ENCODE data around the gene TCP10L.
A peak's percentile ranks its signal among the peaks of the same experiment; 100 is the strongest.
"Not testable (repeated sequence)": the region's sequence is repeated elsewhere in the genome, so short reads cannot be mapped to it uniquely, and the experiment has no call there.

The TCP10L gene, protein sequence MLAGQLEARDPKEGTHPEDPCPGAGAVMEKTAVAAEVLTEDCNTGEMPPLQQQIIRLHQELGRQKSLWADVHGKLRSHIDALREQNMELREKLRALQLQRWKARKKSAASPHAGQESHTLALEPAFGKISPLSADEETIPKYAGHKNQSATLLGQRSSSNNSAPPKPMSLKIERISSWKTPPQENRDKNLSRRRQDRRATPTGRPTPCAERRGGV

DNA sequence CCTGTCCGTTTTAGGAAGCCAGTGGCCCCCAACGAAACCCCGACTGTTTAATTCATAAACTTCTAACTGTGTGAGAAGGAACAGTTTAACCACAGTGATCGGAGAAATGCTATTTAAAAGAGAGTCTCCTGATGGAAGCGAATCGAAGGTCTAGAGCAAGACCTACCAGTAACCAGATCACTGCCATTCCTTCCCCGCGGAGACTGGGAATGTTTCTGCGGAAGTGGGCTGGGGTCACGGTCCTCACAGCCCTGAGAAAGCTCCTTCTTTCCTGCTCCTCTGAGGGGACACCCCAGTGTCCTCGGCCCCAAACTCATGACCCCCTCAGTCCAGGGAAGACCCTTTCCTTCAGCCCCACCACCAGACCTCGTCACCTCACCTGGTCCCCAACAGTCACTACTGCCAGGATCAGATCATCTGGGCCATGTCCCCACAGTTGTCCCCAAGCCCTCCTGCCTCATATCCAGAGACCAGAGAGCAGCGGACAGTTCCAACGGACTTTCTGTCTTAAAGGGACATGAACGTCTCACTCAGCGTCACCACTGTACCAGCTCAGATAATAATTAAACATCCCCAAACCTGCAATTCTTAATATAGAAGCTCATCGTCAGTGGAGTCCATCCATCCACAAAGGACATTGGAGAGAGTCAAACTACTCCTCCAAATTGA, at the start of gene TCP10L:
TSS of gene TCP10L (minus strand) at position 482 of the 669 bp plus-strand sequence. CDS start 1,219 bp downstream, outside the sequence.
- no peak for DNase-seq

GRCh38 chr21:32626621-32627196, 41.4 kb upstream of the TCP10L start:
- no peak for DNase-seq

- not testable (repeated sequence) for DNase-seq
These were observed 32.9 kb upstream of the TCP10L start for GRCh38 chr21:32618218-32618617.

DNA sequence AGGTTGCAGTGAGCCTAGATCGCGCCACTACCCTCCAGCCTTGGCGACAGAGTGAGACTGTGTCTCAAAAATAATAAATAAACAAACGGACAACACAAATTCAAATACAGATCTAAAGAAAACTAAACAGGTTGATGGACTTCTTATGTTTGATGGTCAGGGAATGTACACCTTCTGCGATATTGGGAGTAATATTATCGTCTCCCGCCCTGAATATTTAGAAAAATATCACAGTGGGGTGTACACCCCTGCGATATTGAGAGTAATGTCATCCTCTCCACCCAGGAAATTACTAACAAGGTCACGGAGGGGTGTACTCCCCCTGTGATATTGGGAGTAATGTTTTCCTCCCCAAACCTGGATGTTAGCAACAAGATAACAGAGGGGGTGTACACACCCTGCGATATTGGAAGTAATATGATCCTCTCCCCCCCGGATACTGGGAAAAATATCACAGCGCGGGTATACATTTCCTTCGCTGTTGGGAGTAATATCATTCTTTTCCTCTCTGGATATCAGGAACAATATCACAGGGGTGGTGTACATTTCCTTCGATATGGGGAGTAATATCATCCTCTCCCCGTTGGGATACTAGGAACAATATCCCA, 28.2 kb upstream of the TCP10L start:
- no peak for DNase-seq

- DNase-seq = no peak
These were observed 27.6 kb upstream of the TCP10L start for GRCh38 chr21:32612999-32613337.

DNA sequence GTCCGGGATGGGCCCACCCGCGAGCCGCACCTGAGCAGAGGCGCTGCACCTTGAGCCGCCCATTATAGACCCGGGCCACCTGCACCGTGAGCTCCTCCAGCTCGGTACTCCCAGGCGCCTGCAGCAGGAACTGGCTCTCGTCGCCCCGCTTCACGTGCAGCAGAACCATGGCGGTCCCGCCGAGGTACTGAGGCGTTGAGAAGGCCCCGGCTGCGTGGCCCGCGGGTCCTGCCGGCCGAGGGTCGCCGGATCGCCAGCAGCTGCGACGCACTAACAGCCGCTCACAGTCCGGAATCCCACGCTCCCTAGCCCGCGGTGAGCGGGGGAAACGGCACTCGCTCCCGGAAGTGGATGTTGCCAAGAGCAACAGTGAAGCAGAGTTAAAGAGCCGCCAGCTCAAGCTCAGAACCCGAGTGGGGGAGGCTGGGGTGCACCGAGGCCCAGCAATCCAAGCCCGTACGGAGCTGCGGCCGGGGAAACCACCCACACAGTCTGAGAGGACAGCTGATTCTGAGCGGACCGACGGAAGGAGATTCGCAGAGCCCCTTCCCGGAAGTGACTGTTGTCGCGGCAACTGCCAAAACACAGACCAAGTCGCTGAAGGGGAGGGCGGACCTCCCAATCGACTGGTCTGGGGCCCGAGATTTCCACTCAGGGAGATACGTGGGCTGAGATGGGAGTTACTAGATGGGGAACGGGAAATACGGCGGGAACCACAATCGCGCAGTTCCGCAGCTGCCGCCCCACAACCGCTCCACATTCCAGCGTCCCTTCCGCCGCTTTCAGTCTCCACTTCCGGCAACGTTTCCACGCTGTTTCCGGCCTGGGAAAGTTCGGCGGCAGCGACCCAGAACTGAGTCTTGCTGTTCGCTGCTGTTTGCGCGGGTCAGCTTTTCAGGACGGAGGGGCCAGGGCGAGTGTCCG, 27.0 kb upstream of the TCP10L start, which contains the start of gene CFAP298:
TSS of gene CFAP298 (minus strand) at position 303 of the 924 bp plus-strand sequence. CDS start at position 169, 134 bp downstream.
- peak; percentile 82 for DNase-seq

DNA sequence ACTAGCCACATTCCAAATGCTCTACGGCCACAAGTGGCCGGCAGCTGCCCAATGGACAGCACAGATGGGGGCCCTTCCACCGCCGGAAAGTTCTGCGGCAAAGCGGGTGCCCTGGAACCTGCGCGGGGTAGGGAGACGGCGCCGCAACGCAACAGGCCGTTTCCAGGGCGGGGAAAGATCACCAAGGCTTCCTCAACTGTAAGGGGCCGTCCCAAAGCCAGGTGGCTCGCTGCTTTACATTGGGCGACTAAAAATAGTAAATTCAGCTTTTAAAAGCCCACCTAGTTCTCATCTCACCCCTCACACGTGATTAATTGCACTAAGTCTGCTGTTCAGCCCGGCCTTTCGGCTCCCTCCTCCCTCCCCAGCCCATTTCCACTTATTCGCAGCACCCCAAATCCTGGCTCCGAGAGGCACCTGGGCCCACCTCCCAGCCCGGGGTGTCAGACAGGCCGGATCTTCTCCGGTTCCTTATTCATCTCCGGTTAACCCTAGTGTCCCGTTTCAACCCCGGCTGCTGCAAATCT, 26.2 kb upstream of the TCP10L start:
- peak; percentile 47 for DNase-seq

DNA sequence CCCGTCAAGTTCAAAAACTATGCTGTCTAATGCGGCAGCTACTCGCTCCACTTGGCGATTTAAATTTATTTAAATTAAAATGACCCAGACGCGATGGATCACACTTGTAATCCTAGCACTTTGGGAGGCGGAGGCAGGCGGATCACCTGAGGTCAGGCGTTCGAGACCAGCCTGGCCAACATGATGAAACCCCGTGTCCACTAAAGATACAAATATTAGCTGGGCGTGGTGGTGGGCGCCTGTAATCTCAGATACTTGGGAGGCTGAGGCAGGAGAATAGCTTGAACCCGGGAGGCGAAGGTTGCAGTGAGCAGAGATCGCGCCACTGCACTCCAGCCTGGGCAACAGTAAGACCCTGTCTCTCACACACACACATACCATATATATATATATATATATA, 25.6 kb upstream of the TCP10L start:
- not testable (repeated sequence) for DNase-seq

DNA sequence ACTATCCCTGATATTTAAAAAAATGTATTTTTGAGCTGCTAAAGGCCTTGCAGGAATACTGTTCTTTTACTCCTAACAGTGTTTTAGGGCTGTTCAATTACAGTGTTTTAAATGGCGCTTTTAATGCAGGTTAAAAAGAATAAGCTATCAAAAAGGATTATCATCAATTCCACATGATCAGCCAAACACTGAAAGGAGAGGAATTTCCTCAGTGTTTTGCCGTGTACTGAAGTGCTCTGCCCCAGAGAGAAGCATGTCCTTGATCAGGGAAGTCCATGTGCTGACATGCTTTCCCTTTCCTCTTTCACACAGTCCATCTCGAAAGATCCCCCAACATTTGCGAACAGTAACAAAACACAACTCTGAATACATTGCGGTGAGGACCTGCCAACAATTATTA, 23.5 kb upstream of the TCP10L start:
- DNase-seq = no peak

- no peak for DNase-seq
These were observed 20.1 kb upstream of the TCP10L start for GRCh38 chr21:32605469-32605868.

DNA sequence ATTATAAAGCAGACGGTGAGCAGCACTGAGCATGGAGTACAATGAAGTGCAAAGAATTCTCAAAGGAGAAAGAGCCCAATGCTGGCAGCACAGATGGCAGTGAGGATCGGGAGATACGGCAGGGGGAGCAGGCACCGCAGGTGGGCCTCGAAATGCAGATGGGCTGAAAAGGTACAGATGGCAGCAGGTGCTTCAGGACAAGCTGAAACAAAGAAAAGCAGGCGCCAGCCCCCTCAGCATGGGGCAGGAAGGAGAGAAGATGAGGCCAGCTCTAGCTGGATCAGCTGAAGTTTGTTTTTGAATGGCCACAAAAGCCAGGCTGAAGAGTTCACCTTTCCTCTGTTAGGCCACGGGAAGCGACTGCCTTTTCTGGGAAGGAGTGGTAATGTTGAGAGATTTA, 19.1 kb upstream of the TCP10L start:
- DNase-seq = no peak

DNA sequence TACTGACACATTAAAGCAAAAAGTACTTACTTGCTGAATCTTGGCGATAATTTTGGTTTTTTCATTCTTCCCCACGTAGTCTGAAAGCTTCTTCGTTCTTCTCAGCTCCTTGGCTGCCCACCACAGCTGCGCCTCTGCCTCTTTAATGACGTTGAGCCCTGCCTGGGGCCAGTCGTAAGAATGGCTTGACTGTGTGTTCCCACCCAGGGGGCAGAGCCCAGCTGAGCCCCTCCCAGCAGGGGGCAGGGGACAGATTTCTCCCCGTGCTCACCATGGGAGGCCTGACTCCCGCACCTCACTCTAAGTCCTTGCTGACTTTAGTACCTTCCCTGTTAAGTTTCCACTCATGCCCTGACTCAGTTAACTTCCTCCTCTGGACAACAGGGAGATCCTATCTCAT, 17.8 kb upstream of the TCP10L start:
- no peak for DNase-seq

GRCh38 chr21:32602099-32602498, 16.8 kb upstream of the TCP10L start:
- no peak for DNase-seq

GRCh38 chr21:32599526-32599925, 14.2 kb upstream of the TCP10L start:
- DNase-seq = no peak

DNA sequence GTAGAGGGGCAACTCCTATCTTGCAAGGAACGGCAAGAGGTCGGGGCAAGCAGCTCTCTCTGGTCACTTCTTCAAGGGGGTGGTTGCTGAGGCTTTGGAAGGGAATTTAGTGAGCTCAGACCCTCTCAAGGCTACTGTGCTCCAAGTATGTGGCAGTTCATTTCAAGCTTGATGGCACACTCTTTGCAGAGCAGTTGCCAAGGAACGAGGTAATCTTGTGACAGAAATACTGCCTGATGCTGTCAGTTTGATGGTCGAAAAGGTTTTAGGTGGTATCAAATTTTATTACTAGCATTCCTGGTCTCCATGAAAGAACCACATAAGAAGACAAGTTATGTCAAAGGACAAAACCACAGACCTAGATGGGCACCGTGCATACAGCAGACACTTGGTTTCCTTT, 13.8 kb upstream of the TCP10L start:
- DNase-seq = no peak

DNA sequence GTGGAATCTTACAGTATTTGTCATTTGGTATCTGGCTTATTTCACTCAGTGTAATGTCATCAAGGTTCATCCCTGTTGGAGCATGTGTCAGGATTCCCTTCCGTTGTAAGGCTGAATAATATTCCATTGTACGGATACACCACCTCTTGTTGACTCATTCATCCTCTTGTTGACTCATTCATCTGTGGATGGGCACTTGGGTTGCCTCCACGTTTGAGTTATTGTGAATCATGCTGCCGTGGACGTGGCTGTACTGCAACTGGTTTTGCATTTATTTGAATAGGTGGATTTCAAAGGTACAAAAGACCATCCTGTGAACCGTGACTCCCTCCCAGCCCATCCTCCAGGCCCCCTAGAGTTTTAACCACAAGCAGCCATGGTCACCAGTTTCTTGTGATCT, 11.9 kb upstream of the TCP10L start:
- DNase-seq = no peak

- no peak for DNase-seq
These were observed 10.1 kb upstream of the TCP10L start for GRCh38 chr21:32595431-32595830.

DNA sequence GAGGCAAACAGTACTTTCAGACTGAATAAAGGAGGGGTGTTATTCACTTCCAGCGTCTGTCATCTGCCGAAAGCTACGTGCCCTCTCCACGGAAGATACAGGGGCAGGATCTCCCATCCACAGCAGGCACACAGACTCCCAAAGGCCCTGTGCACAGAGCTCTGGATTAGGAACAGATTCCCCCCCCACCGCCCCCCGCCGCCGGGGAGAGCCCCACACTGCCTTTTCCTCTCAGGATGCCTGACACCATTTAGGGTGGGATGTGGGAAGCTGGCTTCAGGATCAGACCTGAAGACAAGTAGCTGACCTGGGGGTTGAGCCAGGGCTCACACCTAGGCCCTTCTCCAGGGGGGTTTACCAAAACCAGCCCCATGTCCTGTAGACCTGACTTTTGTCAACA, 8.4 kb upstream of the TCP10L start:
- DNase-seq = no peak

DNA sequence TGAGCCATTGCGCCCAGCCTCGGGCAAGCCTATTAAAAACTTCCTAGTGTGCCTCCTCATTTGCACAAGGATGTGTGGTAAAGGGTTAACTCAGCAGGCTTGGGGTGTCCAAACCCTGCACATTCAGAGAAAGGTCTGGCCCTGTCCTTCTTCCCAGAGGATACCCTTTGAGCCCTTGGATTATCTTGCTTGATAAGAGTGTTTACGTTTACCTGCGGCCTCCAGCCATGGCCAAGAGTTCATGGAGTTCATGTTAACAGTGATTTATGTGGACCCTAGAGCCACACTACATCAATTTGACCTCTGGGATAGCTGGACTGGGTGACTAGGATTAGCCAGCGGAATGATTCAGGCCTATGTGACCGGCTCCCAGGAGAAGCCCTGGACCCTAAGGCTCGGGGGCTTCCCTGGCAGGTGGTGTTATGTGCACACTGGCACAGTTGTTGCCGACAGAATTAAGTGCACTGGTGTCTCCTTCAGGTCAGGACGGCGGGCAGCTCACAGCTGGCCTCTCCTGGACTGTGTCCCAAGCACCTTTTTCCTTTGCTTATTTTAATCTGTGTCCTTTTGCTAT, 7.7 kb upstream of the TCP10L start:
- DNase-seq = no peak

DNA sequence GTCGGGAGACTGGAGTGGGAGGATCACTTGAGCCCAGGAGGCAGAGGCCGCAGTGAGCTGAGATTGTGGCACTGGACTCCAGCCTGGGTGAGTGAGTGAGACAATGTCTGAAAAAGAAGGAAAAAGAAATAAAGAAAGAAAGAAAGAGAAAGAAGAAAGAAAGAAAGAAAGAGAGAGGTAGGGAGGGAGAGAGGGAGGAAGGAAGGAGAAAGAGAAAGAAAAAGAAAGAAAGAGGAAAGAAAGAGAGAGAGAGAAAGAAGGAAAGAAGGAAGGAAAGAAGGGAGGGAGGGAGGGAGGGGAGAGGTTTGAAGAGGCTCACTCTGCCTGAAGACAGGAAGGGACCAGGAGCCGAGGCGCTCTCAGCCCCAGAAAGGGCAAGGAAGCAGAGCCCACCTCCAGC, 4.8 kb upstream of the TCP10L start:
- no peak for DNase-seq

DNA sequence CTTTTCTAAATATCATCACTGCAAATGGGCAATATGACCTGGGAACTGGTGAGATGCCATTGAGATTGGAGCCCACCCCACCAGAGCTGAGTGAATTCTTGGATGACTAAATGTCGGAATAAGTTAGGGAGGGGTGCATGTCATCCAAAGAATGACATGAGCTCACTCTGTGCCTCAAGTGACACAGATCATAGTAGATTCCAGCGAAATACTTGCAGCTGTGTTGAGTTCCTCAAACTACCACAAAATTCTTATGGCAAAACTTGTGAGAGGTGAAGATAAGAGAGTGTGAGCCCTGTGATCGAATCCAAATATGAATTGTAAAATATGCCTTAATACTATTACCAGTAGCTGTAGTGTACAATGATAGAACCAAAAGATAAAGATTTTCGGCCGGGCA, 2.3 kb upstream of the TCP10L start:
- no peak for DNase-seq

GRCh38 chr21:32587120-32587519, 1.8 kb upstream of the TCP10L start:
- DNase-seq = no peak
